ENCODE measurements around the gene KIF3A. TPM values are rescaled to one million over a fixed set of nuclear protein-coding genes. Genes with fewer than 3 reads are reported as not detected.

The KIF3A gene
- total and polyA plus RNA-seq, 4 donors, result 0.58 to 1.2 (median 0.86) TPM

GRCh38 chr5:132765311-132766019 is 28.1 kb upstream of the KIF3A start (continued):
- no peak for TF ChIP-seq REST (IDR thresholded peaks at IDR 0.05)
- no peak for TF ChIP-seq NR2F2 (IDR thresholded peaks at IDR 0.05)
- TF ChIP-seq SP1 (IDR thresholded peaks at IDR 0.05), result no peak

- WGBS, result 96% methylated on average over 7 of the region's 7 CpGs
- Histone ChIP-seq H3K27ac (ENCODE audit: low read depth in 1 of 2, low read length in 2 of 2) (no peak overlapping the region), H3K9ac (ENCODE audit: low read depth in 1 of 2, low read length in 2 of 2) (no peak overlapping the region), H3K9me3 (ENCODE audit: control insufficient read depth in 4 of 4, low read length in 3 of 4) (no peaks in the 10 kb centered on the region), H3K36me3 (ENCODE audit: control insufficient read depth in 4 of 4, insufficient read depth in 3 of 4, low read depth in 1 of 4, low read length in 3 of 4) (peaks cover 0 to 43% (median 7%) of the 10 kb centered on the region in 4 donors), H3K4me1 (ENCODE audit: control insufficient read depth in 4 of 4, insufficient read depth in 4 of 4, low read length in 3 of 4) (no peaks in the 10 kb centered on the region), H3K27me3 (ENCODE audit: control insufficient read depth in 4 of 4, insufficient read depth in 4 of 4, low read length in 3 of 4) (no peaks in the 10 kb centered on the region), H3K4me3 (ENCODE audit: low read depth in 1 of 3, low read length in 3 of 3) (no peak overlapping the region)
- no peak for TF ChIP-seq REST (IDR thresholded peaks at IDR 0.05)
- TF ChIP-seq FOXA2 (IDR thresholded peaks at IDR 0.05), result no peak
- TF ChIP-seq TAF1 (conservative IDR thresholded peaks at IDR 0.05), result no peak
- no peak for TF ChIP-seq FOXA1 (IDR thresholded peaks at IDR 0.05)
- no peak for TF ChIP-seq NR2F2 (IDR thresholded peaks at IDR 0.05)
- TF ChIP-seq HNF4A (conservative IDR thresholded peaks at IDR 0.05), result no peak
- no peak for TF ChIP-seq ZBTB33 (IDR thresholded peaks at IDR 0.05)
- no peak for TF ChIP-seq HNF4G (IDR thresholded peaks at IDR 0.05)
- TF ChIP-seq ATF3 (IDR thresholded peaks at IDR 0.05), result no peak
- no peak for TF ChIP-seq MAX (IDR thresholded peaks at IDR 0.05)
- TF ChIP-seq JUND (IDR thresholded peaks at IDR 0.05), result no peak
- no peak for TF ChIP-seq GABPA (IDR thresholded peaks at IDR 0.05 in 1 of 2, conservative IDR thresholded peaks at IDR 0.05 in 1 of 2)
- TF ChIP-seq RAD21 (IDR thresholded peaks at IDR 0.05), result no peak
- no peak for TF ChIP-seq YY1 (IDR thresholded peaks at IDR 0.05)
- no peak for DNase-seq (ENCODE audit: low spot score)
Measured at GRCh38 chr5:132764671-132765238, 27.4 kb upstream of the KIF3A start.

Data from liver (tissue), 9 donors.